Endodermal cell (in vitro differentiated cells): Measurements from ENCODE around the gene DNM3. TPM values are rescaled to one million over a fixed set of nuclear protein-coding genes. Genes with fewer than 3 reads are reported as not detected.

Source experiments
- DNase-seq: peaks from one replicate; pipeline ENCODE4 v3.0.0-alpha.2; 2017
- H3K27ac ChIP-seq: 2 replicates; pipeline ENCODE4 v1.5.1; 2013; ENCODE audit warnings: mild to moderate bottlenecking, low read depth, low read length, moderate library complexity
- H3K27me3 ChIP-seq: 2 replicates; pipeline ENCODE4 v1.6.1; 2013; ENCODE audit warnings: mild to moderate bottlenecking, low read length, moderate library complexity; ENCODE audit not compliant: insufficient read depth, control insufficient read depth, poor library complexity, severe bottlenecking
- H3K36me3 ChIP-seq: 2 replicates; pipeline ENCODE4 v1.7.0; 2013; ENCODE audit warnings: mild to moderate bottlenecking, low read length, moderate library complexity; ENCODE audit not compliant: control insufficient read depth, insufficient read depth
- H3K4me1 ChIP-seq: one replicate; pipeline ENCODE4 v1.7.0; 2013; ENCODE audit warnings: low read length; ENCODE audit not compliant: control insufficient read depth, insufficient read depth
- H3K4me3 ChIP-seq: 2 replicates; pipeline ENCODE4 v1.5.1; 2013; ENCODE audit warnings: mild to moderate bottlenecking, low read length, moderate library complexity
- H3K9ac ChIP-seq: 2 replicates; pipeline ENCODE4 v1.6.1; 2013; ENCODE audit warnings: mild to moderate bottlenecking, low read length, moderate library complexity; ENCODE audit not compliant: poor library complexity, severe bottlenecking; ENCODE audit errors: extremely low read depth
- H3K9me3 ChIP-seq: 2 replicates; pipeline ENCODE4 v1.6.1; 2013; ENCODE audit warnings: mild to moderate bottlenecking, low read length, moderate library complexity; ENCODE audit not compliant: control insufficient read depth
- H3K27ac Mint-ChIP-seq: 2 replicates; pipeline ENCODE4 v1.8.0; 2020; ENCODE audit warnings: mixed read lengths
- H3K27me3 Mint-ChIP-seq: 2 replicates; pipeline ENCODE4 v1.8.0; 2021; ENCODE audit warnings: mild to moderate bottlenecking, mixed read lengths; ENCODE audit not compliant: insufficient read depth
- H3K36me3 Mint-ChIP-seq: 2 replicates; pipeline ENCODE4 v1.8.0; 2020; ENCODE audit warnings: low read depth, mixed read lengths
- H3K4me1 Mint-ChIP-seq: 2 replicates; pipeline ENCODE4 v1.8.0; 2020; ENCODE audit warnings: mixed read lengths
- H3K4me3 Mint-ChIP-seq: 2 replicates; pipeline ENCODE4 v1.8.0; 2020; ENCODE audit warnings: mild to moderate bottlenecking, moderate library complexity, mixed read lengths
- H3K9me3 Mint-ChIP-seq: 2 replicates; pipeline ENCODE4 v1.8.0; 2020; ENCODE audit warnings: mild to moderate bottlenecking, mixed read lengths
- CTCF ChIP-seq: fragments of 200-600 bp; sonication (generic); conservative IDR thresholded peaks from 2 replicates; pipeline ENCODE4 v1.5.0; 2021; ENCODE audit warnings: antibody characterized with exemption, mild to moderate bottlenecking
- WGBS, 2 experiments: methylation state at CpG; one replicate each; pipeline versions ENCODE4 v1.1.5 to v1.1.7; 2013; ENCODE audit warnings: missing lambda C conversion rate in 2 of 2, mixed read lengths in 1 of 2; ENCODE audit not compliant: insufficient coverage in 1 of 2, insufficient read length in 1 of 2; 5-methylcytosine and 5-hydroxymethylcytosine counted together
- total RNA-seq, 2 donors: library from RNA; stranded (reverse); fragmentation: NEBNext Ultra II Directional in 1 of 2; extraction: Animal tissue kit (Norgen Biotek cat#: 25700) in 1 of 2; gene quantifications; 2 replicates in 1 of 2; 3 replicates in 1 of 2; pipeline ENCODE4 v1.2.1, GENCODE V29; 2021

DNM3 gene
- total RNA-seq, 2 donors from 2014 or later, result 0.53 to 1.8 TPM

GRCh38 chr1:172341697-172342096 is 500.4 kb downstream of the DNM3 start:
- H3K27me3 Mint-ChIP-seq, result no peaks in the 10 kb centered on the region
- Histone ChIP-seq H3K36me3 (no peaks in the 10 kb centered on the region), H3K27me3 (no peaks in the 10 kb centered on the region), H3K4me1 (peaks cover 2% of the 10 kb centered on the region), H3K4me3 (no peak overlapping the region), H3K27ac (no peak overlapping the region), H3K9ac (no peak overlapping the region), H3K9me3 (peaks cover 4% of the 10 kb centered on the region)
- DNase-seq, result no peak
- WGBS, 2 experiments, result 92 to 98% methylated on average over 2 to 4 of the region's 4 CpGs
- TF ChIP-seq CTCF, result no peak
- peaks cover 22% of the 10 kb centered on the region for H3K4me1 Mint-ChIP-seq
- H3K9me3 Mint-ChIP-seq, result peaks cover 8% of the 10 kb centered on the region
- no peak overlapping the region for H3K4me3 Mint-ChIP-seq
- no peak overlapping the region for H3K27ac Mint-ChIP-seq
- no peaks in the 10 kb centered on the region for H3K36me3 Mint-ChIP-seq

GRCh38 chr1:172342584-172343239 is 501.4 kb downstream of the DNM3 start:
- Mint-ChIP-seq H3K27me3 (no peaks in the 10 kb centered on the region), H3K27ac (no peak overlapping the region), H3K36me3 (no peaks in the 10 kb centered on the region), H3K9me3 (peaks cover 17% of the 10 kb centered on the region), H3K4me3 (no peak overlapping the region), H3K4me1 (peaks cover 19% of the 10 kb centered on the region)
- TF ChIP-seq CTCF, result no peak
- Histone ChIP-seq H3K27ac (no peak overlapping the region), H3K9ac (no peak overlapping the region), H3K9me3 (peaks cover 14% of the 10 kb centered on the region), H3K36me3 (no peaks in the 10 kb centered on the region), H3K4me1 (peaks cover 2% of the 10 kb centered on the region), H3K27me3 (no peaks in the 10 kb centered on the region), H3K4me3 (no peak overlapping the region)
- no peak for DNase-seq
- WGBS, 2 experiments, result 60 to 73% methylated on average over 2 to 4 of the region's 4 CpGs

GRCh38 chr1:172343240-172344160 is 502.2 kb downstream of the DNM3 start:
- Histone ChIP-seq H3K4me1 (peaks cover 2% of the 10 kb centered on the region), H3K36me3 (no peaks in the 10 kb centered on the region), H3K27me3 (no peaks in the 10 kb centered on the region), H3K27ac (no peak overlapping the region), H3K9ac (no peak overlapping the region), H3K4me3 (no peak overlapping the region), H3K9me3 (peaks cover 14% of the 10 kb centered on the region)
- Mint-ChIP-seq H3K27ac (peak overlapping the region; percentile 14), H3K4me1 (peaks cover 19% of the 10 kb centered on the region), H3K27me3 (no peaks in the 10 kb centered on the region), H3K9me3 (peaks cover 23% of the 10 kb centered on the region), H3K36me3 (no peaks in the 10 kb centered on the region), H3K4me3 (no peak overlapping the region)
- WGBS, 2 experiments, result 83 to 91% methylated on average over 4 to 11 of the region's 11 CpGs
- no peak for DNase-seq
- no peak for TF ChIP-seq CTCF
